ENCODE measurements around the gene MGAT4C. TPM values are rescaled to one million over a fixed set of nuclear protein-coding genes. Genes with fewer than 3 reads are reported as not detected.
"Not testable (repeated sequence)": the region's sequence is repeated elsewhere in the genome, so short reads cannot be mapped to it uniquely, and the experiment has no call there.

The MGAT4C gene
- polyA plus RNA-seq (2013, experiment 1 of 2; ENCODE audit: insufficient read length), result 0.04 TPM
- polyA plus RNA-seq (2013, experiment 2 of 2; ENCODE audit: insufficient read length), result not detected

- no peak for DNase-seq
Observed at GRCh38 chr12:86256163-86256562, at the start of gene MGAT4C. Gene MGAT4C (minus strand): TSS chr12:86256391.

DNA sequence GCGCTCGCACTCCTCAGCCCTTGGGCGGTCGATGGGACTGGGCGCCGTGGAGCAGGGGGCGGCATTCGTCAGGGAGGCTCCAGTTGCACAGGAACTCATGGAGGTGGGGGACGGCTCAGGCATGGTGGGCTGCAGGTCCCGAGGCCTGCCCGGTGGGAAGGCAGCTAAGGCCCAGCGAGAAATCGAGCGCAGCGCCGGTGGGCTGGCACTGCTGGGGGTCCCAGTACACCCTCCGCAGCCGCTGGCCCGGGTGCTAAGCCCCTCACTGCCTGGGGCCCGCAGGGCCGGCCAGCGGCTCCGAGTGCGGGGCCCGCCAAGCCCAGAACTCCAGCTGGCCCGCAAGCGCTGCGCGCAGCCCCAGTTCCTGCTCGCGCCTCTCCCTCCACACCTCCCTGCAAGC is 40.2 kb upstream of the MGAT4C start:
- not testable (repeated sequence) for DNase-seq

DNA sequence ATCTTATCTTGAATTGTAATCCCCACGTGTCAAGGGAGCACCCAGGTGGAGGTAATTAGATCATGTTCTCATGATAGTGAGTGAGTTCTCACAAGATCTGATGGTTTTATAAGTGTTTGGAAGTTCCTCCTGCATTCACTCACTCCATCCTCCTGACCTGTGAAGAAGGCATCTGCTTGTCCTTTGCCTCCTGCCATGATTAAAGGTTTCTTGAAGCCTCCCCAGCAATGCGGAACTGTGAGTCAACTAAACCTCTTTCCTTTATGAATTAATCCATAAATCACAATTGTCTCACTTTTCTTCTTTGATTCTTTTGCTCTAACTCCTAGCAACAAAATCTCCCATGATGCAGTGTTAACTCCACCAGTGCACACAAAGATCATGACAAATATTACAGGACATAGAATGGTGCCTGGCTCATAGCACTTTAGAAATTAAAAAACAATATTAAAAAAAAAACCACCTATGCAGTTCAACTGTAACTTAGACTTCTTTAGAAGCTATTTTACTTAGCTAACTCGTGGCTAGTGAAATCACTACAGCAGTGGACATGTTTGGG is 37.6 kb upstream of the MGAT4C start:
- no peak for DNase-seq

DNA sequence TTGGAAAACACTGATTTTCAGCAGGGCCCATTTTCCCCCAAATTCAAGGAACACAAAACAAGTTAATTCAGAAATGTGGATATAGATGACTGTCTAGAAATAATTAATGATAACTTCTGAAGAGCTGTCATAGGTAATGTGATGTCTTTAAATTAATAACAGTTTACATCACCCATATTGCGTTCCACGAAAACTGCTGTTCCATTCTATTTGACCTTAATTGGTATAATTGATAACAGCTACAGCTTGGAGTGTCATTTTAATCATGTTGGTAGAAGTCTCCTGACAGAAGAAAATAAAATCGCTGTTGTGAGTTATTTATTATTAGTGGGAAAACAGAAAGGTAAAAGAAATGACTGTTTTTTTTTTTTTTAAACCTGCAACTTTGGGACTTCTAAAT is 36.3 kb upstream of the MGAT4C start:
- no peak for DNase-seq

- no peak for DNase-seq
Observed at GRCh38 chr12:86290615-86291014, 34.4 kb upstream of the MGAT4C start.

DNA sequence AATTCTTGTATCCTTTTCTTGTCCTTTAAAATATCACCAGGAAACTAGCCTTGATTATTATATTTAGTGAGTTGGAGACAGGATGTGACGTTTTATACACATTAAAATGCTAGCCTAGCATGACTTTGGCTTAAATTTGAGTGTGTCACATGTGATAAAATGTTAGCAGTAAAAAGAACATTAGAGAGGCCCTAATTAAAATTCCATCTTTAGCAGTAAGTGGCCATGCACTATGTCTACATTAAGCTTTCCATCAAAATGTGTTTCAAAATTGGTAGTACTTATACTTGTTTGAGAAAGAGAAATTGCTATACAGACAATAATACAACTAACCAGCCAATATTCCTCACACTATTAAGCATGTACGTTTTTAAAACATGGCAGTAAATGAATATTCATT is 29.9 kb upstream of the MGAT4C start:
- no peak for DNase-seq

- no peak for DNase-seq
Observed at GRCh38 chr12:86283620-86284019, 27.4 kb upstream of the MGAT4C start.

DNA sequence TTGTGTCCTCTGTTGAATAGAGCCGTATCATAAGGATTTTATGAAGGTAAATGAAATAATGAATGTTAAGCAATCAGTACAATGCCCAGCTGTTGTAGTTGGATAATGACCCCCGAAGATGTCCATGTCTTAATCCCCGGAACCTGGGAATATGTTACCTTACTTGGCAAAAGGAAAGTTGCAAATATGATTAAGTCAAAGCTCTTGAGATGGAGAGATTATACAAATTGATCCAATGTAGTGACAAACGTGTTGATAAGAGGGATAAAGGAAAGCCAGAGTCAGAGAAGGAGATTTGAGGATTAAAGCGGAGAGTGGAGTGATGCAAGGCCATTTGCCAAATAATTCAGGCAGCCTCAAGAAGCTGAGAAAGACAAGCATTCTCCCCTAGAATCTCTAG is 19.2 kb upstream of the MGAT4C start:
- DNase-seq, result no peak

DNA sequence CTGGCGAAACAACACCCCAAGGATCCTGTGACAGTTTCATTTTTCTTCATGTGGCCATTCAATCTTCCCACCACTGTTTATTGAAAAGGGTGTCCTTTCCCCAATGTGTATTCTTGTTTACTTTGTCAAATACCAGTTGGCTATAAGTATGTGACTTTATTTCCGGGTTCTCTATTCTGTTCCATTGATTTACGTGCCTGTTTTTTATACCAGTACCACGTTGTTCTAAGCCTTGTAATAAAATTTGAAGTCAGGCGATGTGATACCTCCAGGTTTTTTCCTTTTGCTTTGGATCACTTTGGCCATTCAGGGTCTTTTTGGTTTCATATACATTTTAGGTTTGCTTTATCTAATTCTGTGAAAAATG is 9.1 kb upstream of the MGAT4C start:
- no peak for DNase-seq

- DNase-seq, result no peak
Observed at GRCh38 chr12:86264451-86265328, 8.5 kb upstream of the MGAT4C start.

GRCh38 chr12:86261578-86261977 is 5.4 kb upstream of the MGAT4C start:
- DNase-seq, result no peak

DNA sequence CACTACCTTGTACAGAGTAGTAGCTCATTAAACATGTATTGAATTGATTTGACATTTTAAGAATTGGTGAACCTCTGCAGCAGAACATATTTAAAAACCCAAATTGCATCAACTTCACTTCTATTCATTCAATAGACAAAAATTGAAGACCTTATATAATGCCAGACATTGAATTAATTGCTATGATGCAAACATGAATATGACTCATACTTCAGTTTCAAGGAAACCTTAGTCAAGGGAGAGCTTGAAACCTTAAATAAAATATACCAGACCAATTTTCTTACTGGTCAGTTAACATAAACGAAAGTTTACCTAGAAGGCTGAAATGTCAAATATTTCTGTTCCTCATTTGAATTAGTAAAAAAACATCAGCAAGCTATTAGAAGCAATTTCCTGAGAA is 5.0 kb upstream of the MGAT4C start:
- no peak for DNase-seq

DNA sequence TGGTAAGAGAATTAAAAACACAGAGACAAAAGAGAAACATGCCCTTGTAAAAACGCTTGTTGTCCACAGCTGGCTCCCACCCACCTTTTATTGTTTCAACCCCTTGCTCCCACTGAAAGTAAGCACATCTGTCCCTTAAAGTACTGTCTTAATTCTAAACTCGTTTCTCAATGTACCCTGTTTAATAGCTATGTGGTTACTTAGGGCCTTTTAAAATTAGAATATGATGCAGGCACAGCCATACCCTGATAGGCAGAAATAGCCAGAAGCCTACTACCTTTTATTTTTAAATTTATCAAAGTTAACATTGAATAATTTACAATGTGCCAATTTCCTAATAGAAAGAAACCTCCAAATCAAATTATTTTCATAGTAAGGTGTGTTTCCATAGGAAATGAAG is 4.0 kb upstream of the MGAT4C start:
- DNase-seq, result no peak

GRCh38 chr12:86257134-86257533 is 943 bp upstream of the MGAT4C start:
- DNase-seq, result no peak

DNA sequence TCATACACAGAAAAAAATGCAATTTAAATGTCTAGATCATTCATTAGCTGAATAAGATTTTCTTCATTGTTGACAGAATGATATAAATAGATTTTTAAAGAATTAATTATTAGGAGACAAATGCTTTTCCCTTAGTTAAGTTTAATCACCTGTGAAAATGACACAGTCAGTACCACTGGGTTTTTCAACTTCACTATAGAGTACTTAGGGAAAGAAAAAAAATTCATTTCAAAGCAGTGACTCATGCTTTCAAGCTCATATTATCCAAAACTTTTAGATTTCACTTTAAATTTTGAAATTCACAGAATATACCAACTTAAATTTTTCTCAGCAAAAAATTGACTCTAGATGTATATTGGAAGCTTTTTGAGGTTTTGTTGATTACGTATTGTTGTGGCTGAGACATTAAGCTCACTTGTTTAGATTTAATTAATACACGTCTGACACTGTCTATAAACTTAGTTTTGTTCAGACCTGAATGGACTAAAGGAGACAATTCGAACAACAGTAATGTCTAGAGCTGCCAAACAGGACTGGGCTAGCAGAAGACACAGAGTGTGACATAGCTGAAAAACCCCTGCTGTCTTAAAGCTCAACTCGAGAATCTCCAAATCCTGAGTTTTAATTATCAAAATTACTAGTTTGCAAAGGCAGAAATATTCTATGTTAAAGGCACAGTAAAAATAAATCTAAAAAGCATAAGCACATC is 1.6 kb downstream of the MGAT4C start:
- peak; percentile 2 for DNase-seq

DNA sequence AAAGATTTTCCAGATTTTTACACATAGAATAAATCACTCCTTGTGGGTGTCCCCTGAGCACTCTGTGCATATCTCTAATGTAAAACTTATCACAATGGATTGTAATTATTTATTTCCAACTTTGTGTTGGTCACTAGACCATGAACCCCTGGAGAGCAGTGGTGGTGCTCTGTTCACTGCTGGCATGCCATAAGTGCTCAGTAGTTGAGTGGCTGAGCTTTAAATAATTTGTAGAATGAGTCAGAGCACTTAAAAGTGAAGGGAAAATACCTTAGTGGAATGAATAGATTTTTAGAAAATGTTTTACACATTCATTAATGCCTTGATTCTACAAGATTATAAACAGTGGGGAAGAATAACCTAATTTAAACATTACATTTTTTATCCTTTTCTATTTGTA is 6.3 kb downstream of the MGAT4C start:
- peak; percentile 76 for DNase-seq

- no peak for DNase-seq
Observed at GRCh38 chr12:86249276-86249675, 6.9 kb downstream of the MGAT4C start.

GRCh38 chr12:86247871-86248270 is 8.3 kb downstream of the MGAT4C start:
- DNase-seq, result no peak

DNA sequence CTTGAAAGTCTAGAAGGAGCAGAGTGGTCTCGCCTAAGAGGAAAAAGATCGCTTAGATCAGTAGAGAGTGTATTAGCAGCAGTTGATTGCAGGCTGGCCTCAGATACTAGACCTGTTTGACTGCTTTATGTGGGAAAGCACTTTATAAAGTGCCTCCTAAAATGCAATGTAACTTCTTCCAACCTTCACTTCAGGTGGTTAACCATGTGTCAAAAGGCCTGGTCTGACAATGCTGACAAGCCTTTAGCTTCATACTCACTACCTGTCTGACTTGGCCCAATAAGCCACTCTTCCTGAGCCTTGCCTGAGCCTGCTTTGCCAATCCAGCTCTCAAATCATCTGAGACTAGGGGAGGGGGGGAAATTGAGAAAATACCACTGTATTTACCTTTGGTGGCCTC is 14.6 kb downstream of the MGAT4C start:
- no peak for DNase-seq

- no peak for DNase-seq
Observed at GRCh38 chr12:86234316-86234855, 21.8 kb downstream of the MGAT4C start.

- DNase-seq, result peak; percentile 2
Observed at GRCh38 chr12:86233126-86233525, 23.1 kb downstream of the MGAT4C start.

GRCh38 chr12:86230516-86231146 is 25.6 kb downstream of the MGAT4C start:
- DNase-seq, result peak; percentile 8

DNA sequence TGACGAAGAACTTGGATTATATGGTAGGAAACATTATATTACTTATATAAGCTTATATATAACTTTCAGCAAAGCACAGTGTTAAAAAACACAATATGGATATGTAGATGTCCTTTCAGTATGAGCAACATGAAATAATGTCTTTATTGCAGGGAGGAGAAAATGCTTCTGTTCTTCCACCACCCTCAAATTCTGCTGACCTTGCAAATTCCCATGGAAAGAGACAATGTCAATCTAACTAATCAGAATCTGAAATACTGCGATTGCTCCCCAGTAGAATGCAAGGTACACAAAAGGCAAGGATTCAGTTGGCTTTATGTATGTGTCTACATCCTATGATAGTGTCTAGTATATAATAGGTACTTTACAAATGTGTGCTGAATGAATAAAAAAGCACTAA is 26.4 kb downstream of the MGAT4C start:
- no peak for DNase-seq

All from fibroblast of skin of back (primary cell).